Tibial nerve (tissue), 4 donors: ENCODE data around the gene GDF3.

Experiments
- CTCF ChIP-seq, 5 experiments: fragments of 200-600 bp in 3 of 5; fragments of 450-650 bp in 2 of 5; sonication (generic) in 3 of 5; IDR thresholded peaks; one replicate each; pipeline ENCODE4 v1.5.1; 2016 to 2019; ENCODE audit warnings: antibody characterized with exemption in 5 of 5, mild to moderate bottlenecking in 3 of 5, moderate library complexity in 2 of 5
- EP300 ChIP-seq, 2 donors: sonication (generic); formaldehyde crosslinking; IDR thresholded peaks; one replicate each; pipeline ENCODE4 v1.6.1; 2017; ENCODE audit warnings: antibody characterized with exemption in 2 of 2, mild to moderate bottlenecking in 1 of 2
- POLR2A ChIP-seq, 2 donors: fragments of 450-650 bp; IDR thresholded peaks; one replicate each; pipeline ENCODE4 v1.6.1; 2017; ENCODE audit warnings: antibody characterized with exemption in 2 of 2, mild to moderate bottlenecking in 2 of 2, moderate library complexity in 2 of 2

- TF ChIP-seq CTCF (IDR thresholded peaks at IDR 0.05) (peak in 2 of 5 experiments; percentile 16 to 25), POLR2A (IDR thresholded peaks at IDR 0.05) (no peak), EP300 (IDR thresholded peaks at IDR 0.05) (no peak)
Observed at GRCh38 chr12:7642876-7643309, 52.7 kb downstream of the GDF3 start.
